Lower leg skin (tissue), 3 donors: ENCODE data around the gene CLEC11A.

ENCODE experiments used
- CTCF ChIP-seq, 3 donors: fragments of 450-650 bp; IDR thresholded peaks; one replicate each; pipeline ENCODE4 v1.5.1; 2016; ENCODE audit warnings: antibody characterized with exemption in 3 of 3, mild to moderate bottlenecking in 3 of 3, moderate library complexity in 2 of 3
- POLR2A ChIP-seq, 2 donors: fragments of 450-650 bp; IDR thresholded peaks; one replicate each; pipeline ENCODE4 v1.6.1; 2016 to 2017; ENCODE audit warnings: antibody characterized with exemption in 2 of 2, mild to moderate bottlenecking in 1 of 2, moderate library complexity in 1 of 2

- TF ChIP-seq POLR2A (IDR thresholded peaks at IDR 0.05) (no peak), CTCF (IDR thresholded peaks at IDR 0.05) (no peak)
Observed at GRCh38 chr19:50705422-50706019, 17.6 kb upstream of the CLEC11A start.
